Glutamatergic neuron (in vitro differentiated cells): ENCODE measurements around the gene MINDY1. TPM values are rescaled to one million over a fixed set of nuclear protein-coding genes. Genes with fewer than 3 reads are reported as not detected.

ENCODE experiments used
- DNase-seq: peaks from one replicate; pipeline ENCODE4 v3.0.0; 2022
- H3K27ac Mint-ChIP-seq: one replicate; pipeline ENCODE4 v1.8.0; 2020; ENCODE audit warnings: mild to moderate bottlenecking, mixed read lengths, inconsistent platforms; ENCODE audit not compliant: unreplicated experiment
- H3K27me3 Mint-ChIP-seq: one replicate; pipeline ENCODE4 v1.8.0; 2020; ENCODE audit warnings: mild to moderate bottlenecking, moderate library complexity, mixed read lengths, inconsistent platforms; ENCODE audit not compliant: unreplicated experiment
- H3K36me3 Mint-ChIP-seq: one replicate; pipeline ENCODE4 v1.8.0; 2020; ENCODE audit warnings: mild to moderate bottlenecking, mixed read lengths, inconsistent platforms; ENCODE audit not compliant: unreplicated experiment
- H3K4me1 Mint-ChIP-seq: one replicate; pipeline ENCODE4 v1.8.0; 2020; ENCODE audit warnings: mild to moderate bottlenecking, low read depth, mixed read lengths, inconsistent platforms; ENCODE audit not compliant: unreplicated experiment
- H3K4me3 Mint-ChIP-seq: one replicate; pipeline ENCODE4 v1.8.0; 2020; ENCODE audit warnings: mild to moderate bottlenecking, mixed read lengths, inconsistent platforms; ENCODE audit not compliant: unreplicated experiment
- H3K9me3 Mint-ChIP-seq: one replicate; pipeline ENCODE4 v1.8.0; 2020; ENCODE audit warnings: mild to moderate bottlenecking, moderate library complexity, mixed read lengths, inconsistent platforms; ENCODE audit not compliant: unreplicated experiment
- CTCF ChIP-seq: fragments of 200-600 bp; sonication (generic); IDR thresholded peaks from one replicate; pipeline ENCODE4 v1.5.0; 2021; ENCODE audit not compliant: partially characterized antibody, unreplicated experiment
- total RNA-seq: library from RNA; stranded (reverse); fragmentation: NEBNext Ultra II Directional; extraction: Animal tissue kit (Norgen Biotek cat#: 25700); gene quantifications from one replicate; pipeline ENCODE4 v1.2.1, GENCODE V29; 2021; ENCODE audit not compliant: unreplicated experiment

The MINDY1 gene
- total RNA-seq, 1 donor from 2014 or later, result 26.2 TPM

GRCh38 chr1:150969626-150970025, 37.1 kb downstream of the MINDY1 start:
- peaks cover 5% of the 10 kb centered on the region for H3K9me3 Mint-ChIP-seq

GRCh38 chr1:150968491-150968890, 38.2 kb downstream of the MINDY1 start:
- peak overlapping the region; percentile 65 for H3K27ac Mint-ChIP-seq
- no peak overlapping the region for H3K4me3 Mint-ChIP-seq
- TF ChIP-seq CTCF, result no peak
- peaks cover 29% of the 10 kb centered on the region for H3K4me1 Mint-ChIP-seq
- H3K36me3 Mint-ChIP-seq, result peaks cover 15% of the 10 kb centered on the region
- DNase-seq, result no peak
- no peaks in the 10 kb centered on the region for H3K27me3 Mint-ChIP-seq
- H3K9me3 Mint-ChIP-seq, result peaks cover 5% of the 10 kb centered on the region

More at GRCh38 chr1:150969626-150970025, 37.1 kb downstream of the MINDY1 start:
- DNase-seq, result no peak
- no peak for TF ChIP-seq CTCF
- Mint-ChIP-seq H3K4me3 (no peak overlapping the region), H3K27me3 (no peaks in the 10 kb centered on the region), H3K36me3 (peaks cover 10% of the 10 kb centered on the region), H3K4me1 (peaks cover 29% of the 10 kb centered on the region), H3K27ac (no peak overlapping the region)

GRCh38 chr1:150967936-150968335, 38.8 kb downstream of the MINDY1 start:
- Mint-ChIP-seq H3K36me3 (peaks cover 15% of the 10 kb centered on the region), H3K27ac (no peak overlapping the region), H3K4me3 (no peak overlapping the region), H3K27me3 (peaks cover under 1% of the 10 kb centered on the region), H3K4me1 (peaks cover 25% of the 10 kb centered on the region), H3K9me3 (peaks cover 3% of the 10 kb centered on the region)
- no peak for TF ChIP-seq CTCF
- no peak for DNase-seq

GRCh38 chr1:150966011-150966410, 40.7 kb downstream of the MINDY1 start:
- DNase-seq, result no peak
- H3K27me3 Mint-ChIP-seq, result peaks cover 2% of the 10 kb centered on the region
- H3K27ac Mint-ChIP-seq, result no peak overlapping the region
- no peak overlapping the region for H3K4me3 Mint-ChIP-seq
- TF ChIP-seq CTCF, result no peak
- peaks cover 8% of the 10 kb centered on the region for H3K4me1 Mint-ChIP-seq
- peaks cover 2% of the 10 kb centered on the region for H3K9me3 Mint-ChIP-seq
- H3K36me3 Mint-ChIP-seq, result peaks cover 15% of the 10 kb centered on the region

- peaks cover 15% of the 10 kb centered on the region for H3K36me3 Mint-ChIP-seq
- H3K4me3 Mint-ChIP-seq, result no peak overlapping the region
- DNase-seq, result no peak
- H3K9me3 Mint-ChIP-seq, result peaks cover 2% of the 10 kb centered on the region
- TF ChIP-seq CTCF, result no peak
- H3K27me3 Mint-ChIP-seq, result peaks cover 2% of the 10 kb centered on the region
- peaks cover 4% of the 10 kb centered on the region for H3K4me1 Mint-ChIP-seq
- H3K27ac Mint-ChIP-seq, result no peak overlapping the region
These were observed 41.1 kb downstream of the MINDY1 start for GRCh38 chr1:150965605-150966004.
